GM12874 (cell line): ENCODE measurements around the gene RUNDC3A.

Experiments
- CTCF ChIP-seq: IDR thresholded peaks from 2 replicates; pipeline ENCODE4 v1.5.1; 2011; ENCODE audit warnings: low read depth, mild to moderate bottlenecking, control low read depth, low read length, moderate library complexity; ENCODE audit not compliant: insufficient read depth

Gene RUNDC3A

GRCh38 chr17:44308320-44308818 lies at the start of gene RUNDC3A:
Gene RUNDC3A, plus strand, starts transcription at chr17:44308601. Its CDS starts 232 bp downstream, at chr17:44308833.
- TF ChIP-seq CTCF: no peak

GRCh38 chr17:44258811-44259351 lies 49.5 kb upstream of the RUNDC3A start:
- no peak for TF ChIP-seq CTCF

GRCh38 chr17:44260296-44260695 lies 48.1 kb upstream of the RUNDC3A start:
- no peak for TF ChIP-seq CTCF

GRCh38 chr17:44262654-44263225 lies 45.7 kb upstream of the RUNDC3A start:
- no peak for TF ChIP-seq CTCF

GRCh38 chr17:44263345-44263902 lies 45.0 kb upstream of the RUNDC3A start:
- TF ChIP-seq CTCF: no peak

- no peak for TF ChIP-seq CTCF
Observed at GRCh38 chr17:44266402-44267164, 41.8 kb upstream of the RUNDC3A start.

- no peak for TF ChIP-seq CTCF
Observed at GRCh38 chr17:44267165-44267455, 41.3 kb upstream of the RUNDC3A start.
